Measurements from ENCODE around the gene SNTG2.

SNTG2 gene

GRCh38 chr2:1136846-1137245 is 186.2 kb downstream of the SNTG2 start:
- no peak overlapping the region for H3K4me3 ChIP-seq (ENCODE audit: low read depth, low read length)

DNA sequence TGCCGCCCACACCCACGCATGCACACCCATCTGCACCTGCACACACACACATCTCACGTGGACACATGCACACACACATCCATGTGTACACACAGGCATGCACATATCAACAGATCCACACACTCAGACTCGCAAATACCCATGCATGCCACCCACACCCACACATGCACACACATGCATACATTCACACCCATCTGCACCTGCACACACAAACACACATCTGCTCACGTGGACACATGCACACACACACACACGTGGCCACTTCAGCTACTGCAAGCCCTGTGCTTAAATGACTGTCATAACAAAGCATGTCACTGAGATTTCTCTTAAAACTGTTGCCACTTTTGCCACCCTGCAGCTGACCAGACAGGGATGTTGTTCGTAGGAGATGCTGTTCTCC is 186.6 kb downstream of the SNTG2 start:
- H3K4me3 ChIP-seq (ENCODE audit: low read depth, low read length) = no peak overlapping the region

DNA sequence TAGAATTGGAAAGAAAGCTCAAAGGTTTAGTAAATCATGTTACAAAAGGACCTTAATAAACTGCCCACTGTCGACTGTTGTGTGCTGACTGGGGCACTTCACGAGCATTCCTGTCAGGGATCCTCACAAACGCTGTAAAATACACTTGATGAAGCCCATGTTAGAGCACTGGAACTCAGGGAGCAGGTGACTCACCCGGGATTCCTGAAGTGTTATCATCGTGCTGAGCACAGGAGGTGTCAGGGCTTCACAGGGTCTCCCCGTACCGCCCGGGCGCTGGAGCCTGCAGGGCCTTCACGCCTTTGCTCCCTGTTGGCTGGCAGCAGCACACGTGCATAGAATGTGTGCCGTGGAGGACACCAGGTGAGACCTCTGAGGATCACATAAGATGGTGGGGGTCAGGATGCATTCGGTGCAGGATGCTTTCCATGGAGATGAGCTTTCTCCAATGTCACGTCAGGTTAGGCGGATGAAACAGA is 187.3 kb downstream of the SNTG2 start:
- H3K4me3 ChIP-seq (ENCODE audit: low read depth, low read length) = no peak overlapping the region

- H3K4me3 ChIP-seq (ENCODE audit: low read depth, low read length) = no peak overlapping the region
Observed at GRCh38 chr2:1140389-1141003, 189.8 kb downstream of the SNTG2 start.

DNA sequence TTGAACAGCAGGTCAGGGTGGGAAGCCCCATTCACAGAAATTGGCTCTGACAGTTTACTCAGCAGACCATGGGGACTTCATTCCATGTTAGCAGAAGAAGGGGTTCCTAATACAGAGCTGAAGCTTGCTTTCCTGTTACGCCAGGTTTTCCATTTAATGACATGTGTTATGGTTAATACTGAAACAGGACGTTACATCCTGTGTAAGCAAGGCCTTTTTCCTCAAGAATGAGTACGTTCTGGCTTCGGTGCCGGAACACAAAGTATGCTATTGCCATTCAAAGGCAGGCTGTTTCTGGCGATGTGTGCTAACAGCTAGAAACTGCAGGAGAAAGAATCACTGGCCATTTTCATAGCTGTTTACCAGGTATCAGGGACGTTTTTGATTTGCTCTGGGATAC is 190.4 kb downstream of the SNTG2 start:
- no peak overlapping the region for H3K4me3 ChIP-seq (ENCODE audit: low read depth, low read length)

GRCh38 chr2:1143129-1143528 is 192.5 kb downstream of the SNTG2 start:
- H3K4me3 ChIP-seq (ENCODE audit: low read depth, low read length) = no peak overlapping the region

- H3K4me3 ChIP-seq (ENCODE audit: low read depth, low read length) = no peak overlapping the region
Observed at GRCh38 chr2:1147873-1148612, 197.4 kb downstream of the SNTG2 start.

- no peak overlapping the region for H3K4me3 ChIP-seq (ENCODE audit: low read depth, low read length)
Observed at GRCh38 chr2:1150724-1151511, 200.3 kb downstream of the SNTG2 start.

- no peak overlapping the region for H3K4me3 ChIP-seq (ENCODE audit: low read depth, low read length)
Observed at GRCh38 chr2:1152375-1152774, 201.7 kb downstream of the SNTG2 start.

DNA sequence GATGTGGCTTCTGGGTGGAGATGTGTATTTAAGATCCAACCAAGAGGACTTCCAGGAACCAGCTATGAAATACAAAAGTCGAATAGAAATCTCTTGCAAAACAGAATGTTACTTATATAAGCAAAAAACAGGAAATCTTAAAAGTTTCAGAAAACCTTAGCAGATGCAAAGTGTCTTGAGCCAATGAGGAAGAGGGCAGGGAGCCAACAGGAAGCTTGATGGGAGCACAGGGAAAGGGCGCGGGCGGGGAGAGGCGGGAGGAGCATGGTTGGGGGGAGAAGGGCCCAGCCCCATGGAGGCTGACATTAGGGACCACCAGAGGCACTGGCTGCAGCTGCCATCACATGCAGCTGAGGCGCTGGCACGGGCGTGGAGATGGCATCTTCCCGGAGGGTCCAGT is 203.3 kb downstream of the SNTG2 start:
- no peak overlapping the region for H3K4me3 ChIP-seq (ENCODE audit: low read depth, low read length)

DNA sequence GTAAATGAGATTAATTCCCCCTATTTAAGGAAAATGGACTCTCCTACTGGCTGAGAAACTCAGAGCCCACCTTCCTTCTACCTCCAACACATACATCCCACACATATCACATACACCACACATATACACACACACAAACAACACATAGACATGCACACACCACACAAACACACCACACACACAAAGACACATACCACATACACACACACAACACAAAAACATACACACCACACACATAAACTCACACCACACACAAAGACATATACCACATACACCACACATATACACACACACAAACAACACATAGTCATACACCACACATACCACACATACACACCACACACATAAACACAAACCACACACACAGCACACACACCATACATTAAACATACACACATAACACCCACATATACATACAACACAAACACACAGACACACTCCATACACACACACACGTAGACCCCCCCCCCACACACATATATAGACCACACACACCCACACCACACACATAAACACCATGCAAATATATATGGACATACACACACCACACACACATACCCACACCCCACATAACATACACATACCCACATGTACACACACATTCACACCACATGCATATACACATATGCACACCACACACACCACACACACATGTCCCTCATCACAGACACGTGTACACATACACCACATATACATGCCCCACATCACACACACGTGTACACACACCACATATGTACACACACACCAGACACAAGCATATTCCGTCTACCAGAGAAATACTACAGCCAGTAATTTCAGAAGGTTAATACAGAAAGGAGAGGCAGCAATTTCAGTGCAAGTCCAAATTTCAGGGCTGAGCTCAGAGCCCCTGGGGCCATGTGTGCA is 204.3 kb downstream of the SNTG2 start:
- no peak overlapping the region for H3K4me3 ChIP-seq (ENCODE audit: low read depth, low read length)

DNA sequence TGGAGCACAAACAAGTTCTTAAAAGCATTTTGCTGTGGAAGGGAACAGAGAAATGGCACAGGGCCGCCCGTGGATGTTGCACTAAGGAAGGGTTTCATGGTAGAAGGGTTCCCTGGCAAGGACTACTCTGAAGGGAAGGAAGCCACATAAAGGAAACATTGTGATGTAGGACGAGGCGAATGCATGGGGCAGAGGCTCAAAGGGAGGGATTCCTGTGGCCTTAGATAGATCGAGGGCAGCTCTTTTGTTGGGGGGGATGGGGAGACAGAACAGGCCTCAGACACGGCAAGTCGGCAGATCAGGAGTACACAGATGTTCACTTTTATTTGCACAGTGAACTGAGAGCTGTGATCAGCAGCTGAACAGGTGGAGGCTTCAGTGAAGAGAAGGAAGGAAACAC is 205.4 kb downstream of the SNTG2 start:
- H3K4me3 ChIP-seq (ENCODE audit: low read depth, low read length) = no peak overlapping the region

- no peak overlapping the region for H3K4me3 ChIP-seq (ENCODE audit: low read depth, low read length)
Observed at GRCh38 chr2:1156531-1156930, 205.9 kb downstream of the SNTG2 start.

DNA sequence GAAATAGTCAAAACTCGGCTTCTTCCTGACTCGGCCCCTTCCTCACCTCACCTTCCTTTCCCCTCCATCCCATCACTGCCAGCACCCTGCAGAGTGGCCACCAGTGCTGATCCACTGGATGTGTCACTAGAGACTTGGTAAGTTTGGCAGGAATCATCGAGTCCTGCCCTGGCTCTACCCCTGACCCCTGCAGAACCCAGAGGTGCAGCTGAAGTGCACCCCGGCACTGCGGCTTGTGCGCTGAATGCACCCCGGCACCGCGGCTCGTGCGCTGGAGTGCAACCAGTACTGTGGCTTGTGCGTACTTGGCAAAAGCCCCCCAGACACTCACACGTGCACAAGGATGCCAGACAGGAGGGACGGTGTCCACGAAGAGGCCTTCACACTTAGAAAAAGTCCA is 206.5 kb downstream of the SNTG2 start:
- H3K4me3 ChIP-seq (ENCODE audit: low read depth, low read length) = no peak overlapping the region

DNA sequence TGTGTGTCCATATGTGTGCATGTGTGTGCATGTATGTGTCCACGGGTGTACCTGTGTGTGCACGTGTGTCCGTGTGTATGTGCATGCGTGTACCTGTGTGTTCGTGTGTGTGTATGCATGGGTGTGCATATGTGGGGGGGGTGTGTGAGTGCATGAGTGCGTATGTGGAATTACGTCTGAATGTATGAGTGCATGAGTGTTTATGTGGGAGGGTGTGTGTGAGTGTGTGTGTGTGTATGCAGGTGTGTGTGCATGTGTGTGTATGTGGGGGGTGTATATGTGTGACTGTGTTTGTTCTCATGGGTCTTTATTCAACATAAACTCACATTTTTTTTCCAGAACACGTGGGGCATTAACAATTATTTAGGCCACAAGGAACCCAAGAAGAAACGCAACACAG is 208.4 kb downstream of the SNTG2 start:
- no peak overlapping the region for H3K4me3 ChIP-seq (ENCODE audit: low read depth, low read length)

DNA sequence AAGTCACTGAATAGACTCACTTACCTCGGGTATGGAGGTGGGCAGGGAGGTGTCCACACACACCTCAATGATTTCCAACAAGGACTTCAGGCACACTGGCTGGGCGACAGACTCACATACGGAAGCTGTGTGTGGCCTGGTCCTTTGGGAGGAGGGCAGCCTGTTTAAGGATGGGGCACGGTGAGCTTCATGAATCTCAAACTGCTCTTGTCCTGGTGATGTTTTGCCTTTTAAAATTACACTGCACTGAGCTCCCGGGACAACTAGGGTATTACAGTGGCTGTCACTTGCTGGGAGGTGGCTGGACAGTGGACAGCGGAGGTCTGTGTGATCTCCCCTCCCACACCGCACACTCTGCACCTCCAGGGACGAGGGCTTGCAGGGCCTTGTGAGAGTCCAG is 211.6 kb downstream of the SNTG2 start:
- no peak overlapping the region for H3K4me3 ChIP-seq (ENCODE audit: low read depth, low read length)

DNA sequence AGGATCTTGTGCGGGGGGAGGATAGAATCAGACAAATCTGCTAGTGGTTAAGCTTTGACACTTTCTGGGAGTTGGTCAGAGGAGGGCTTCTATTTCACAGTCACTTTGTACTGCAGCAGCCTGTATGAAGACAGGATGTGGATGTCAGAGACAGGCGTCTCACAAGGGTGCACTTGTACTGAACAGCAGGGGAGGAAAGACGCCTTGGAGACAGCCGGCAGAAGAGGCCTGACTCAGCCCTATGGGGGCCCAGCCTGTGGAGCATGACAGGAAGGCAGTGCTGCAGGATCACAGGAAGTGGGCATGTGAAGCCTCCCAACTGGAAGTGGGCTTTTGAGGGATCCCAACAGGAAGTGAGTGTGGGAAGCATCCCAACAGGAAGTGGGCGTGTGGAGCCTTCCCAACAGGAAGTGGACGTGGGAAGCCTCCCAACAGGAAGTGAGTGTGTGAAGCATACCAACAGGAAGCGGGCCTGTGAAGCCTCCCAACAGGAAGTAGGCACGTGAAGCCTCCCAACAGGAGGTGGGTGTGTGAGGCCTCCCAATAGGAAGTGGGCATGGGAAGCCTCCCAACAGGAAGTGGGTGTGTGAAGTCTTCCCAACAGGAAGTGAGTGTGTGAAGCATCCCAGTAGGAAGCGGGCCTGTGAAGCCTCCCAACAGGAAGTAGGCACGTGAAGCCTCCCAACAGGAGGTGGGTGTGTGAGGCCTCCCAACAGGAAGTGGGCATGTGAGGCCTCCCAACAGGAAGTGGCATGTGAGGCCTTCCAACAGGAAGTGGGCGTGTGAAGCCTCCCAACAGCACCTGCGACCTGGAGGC is 212.3 kb downstream of the SNTG2 start:
- no peak overlapping the region for H3K4me3 ChIP-seq (ENCODE audit: low read depth, low read length)

GRCh38 chr2:1166976-1167375 is 216.3 kb downstream of the SNTG2 start:
- H3K4me3 ChIP-seq (ENCODE audit: low read depth, low read length) = no peak overlapping the region

- H3K4me3 ChIP-seq (ENCODE audit: low read depth, low read length) = no peak overlapping the region
Observed at GRCh38 chr2:1168846-1169245, 218.2 kb downstream of the SNTG2 start.

DNA sequence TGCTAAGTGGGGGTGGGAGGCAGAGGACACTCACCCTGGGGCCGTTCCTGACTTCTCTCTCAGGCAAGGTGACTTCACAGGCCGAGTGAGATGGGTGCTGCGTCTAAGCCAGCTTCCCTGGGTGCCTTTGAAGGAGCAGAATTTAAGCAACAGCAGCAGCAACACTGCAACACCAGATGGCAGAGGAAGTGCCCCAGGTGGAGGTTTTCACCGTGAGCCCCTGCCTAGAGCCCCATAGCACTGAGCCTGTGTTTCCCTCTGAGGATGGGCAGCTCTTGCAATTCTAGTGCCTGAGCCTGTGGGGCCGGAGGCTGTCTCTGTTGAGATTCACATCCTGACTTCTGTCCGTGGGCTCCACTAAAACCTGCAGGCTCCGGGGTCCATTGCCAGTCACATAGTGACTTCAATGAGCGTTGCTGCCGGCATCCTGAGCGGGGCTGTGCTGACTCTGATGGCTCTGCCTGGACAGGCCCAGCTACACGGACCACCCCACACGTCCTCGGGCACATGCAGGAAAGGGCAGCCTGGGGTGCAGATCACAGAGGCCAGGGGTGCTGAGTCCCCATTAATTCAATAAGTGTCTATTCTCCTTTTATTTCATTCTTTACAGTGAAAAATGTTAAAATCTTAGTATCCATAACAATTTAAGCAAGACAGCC is 218.8 kb downstream of the SNTG2 start:
- no peak overlapping the region for H3K4me3 ChIP-seq (ENCODE audit: low read depth, low read length)
